HepG2 (cell line): Measurements from ENCODE around the gene RPS14. TPM values are rescaled to one million over a fixed set of nuclear protein-coding genes. Genes with fewer than 3 reads are reported as not detected.

Source experiments
- CENPX ChIP-seq: sonication (generic); formaldehyde crosslinking; IDR thresholded peaks from 2 replicates; pipeline ENCODE4 v1.9.0; 2021; ENCODE audit warnings: mild to moderate bottlenecking, missing genetic modification reagents, moderate library complexity
- E2F2 ChIP-seq: sonication (generic); formaldehyde crosslinking; IDR thresholded peaks from 2 replicates; pipeline ENCODE4 v1.4.0; 2020; ENCODE audit warnings: missing genetic modification reagents, borderline replicate concordance
- HHEX ChIP-seq: IDR thresholded peaks from 2 replicates; pipeline ENCODE4 v1.6.1; 2016; ENCODE audit warnings: control low read depth
- HNRNPUL1 ChIP-seq: fragments of 200-400 bp; formaldehyde crosslinking; IDR thresholded peaks from 2 replicates; pipeline ENCODE4 v1.6.1; 2017; ENCODE audit warnings: low read depth, mild to moderate bottlenecking, low read length, moderate library complexity
- HOXD1 ChIP-seq: sonication (generic); formaldehyde crosslinking; IDR thresholded peaks from 2 replicates; pipeline ENCODE4 v1.5.0; 2020; ENCODE audit warnings: missing genetic modification reagents
- KMT2B ChIP-seq: IDR thresholded peaks from 2 replicates; pipeline ENCODE4 v1.6.1; 2016; ENCODE audit warnings: missing genetic modification reagents, missing compliant biosample characterization
- NCOR1 ChIP-seq: fragments of 200-600 bp; sonication (generic); IDR thresholded peaks from 2 replicates; pipeline ENCODE4 v1.7.0; 2017; ENCODE audit warnings: antibody characterized with exemption, low read length, borderline replicate concordance
- NONO ChIP-seq, 2 experiments: fragments of 450-650 bp in 1 of 2; sonication (generic) in 1 of 2; formaldehyde crosslinking in 1 of 2; IDR thresholded peaks in 1 of 2; conservative IDR thresholded peaks in 1 of 2; 2 replicates each; pipeline versions ENCODE4 v1.6.1 to v1.8.0; 2017 to 2022; ENCODE audit warnings: mild to moderate bottlenecking in 1 of 2, missing genetic modification reagents in 1 of 2, moderate library complexity in 1 of 2
- NR2F2 ChIP-seq: IDR thresholded peaks from 2 replicates; pipeline ENCODE4 v1.6.1; 2012; ENCODE audit warnings: low read depth, inconsistent platforms, borderline replicate concordance
- RARG ChIP-seq: sonication (generic); formaldehyde crosslinking; IDR thresholded peaks from 2 replicates; pipeline ENCODE4 v1.4.0; 2020; ENCODE audit warnings: low read depth, mild to moderate bottlenecking, missing genetic modification reagents
- RNF219 ChIP-seq: sonication (generic); formaldehyde crosslinking; IDR thresholded peaks from 2 replicates; pipeline ENCODE4 v1.5.0; 2020; ENCODE audit warnings: mild to moderate bottlenecking, missing genetic modification reagents
- SMAD3 ChIP-seq: sonication (generic); formaldehyde crosslinking; IDR thresholded peaks from 2 replicates; pipeline ENCODE4 v1.4.0; 2020; ENCODE audit warnings: missing genetic modification reagents
- TBP ChIP-seq: sonication (generic); formaldehyde crosslinking; IDR thresholded peaks from 2 replicates; pipeline ENCODE4 v1.5.0; 2020; ENCODE audit warnings: missing genetic modification reagents
- TFAP4 ChIP-seq: sonication (generic); IDR thresholded peaks from 2 replicates; pipeline ENCODE4 v1.6.1; 2016; ENCODE audit warnings: low read depth, borderline replicate concordance
- THRA ChIP-seq: sonication (generic); formaldehyde crosslinking; IDR thresholded peaks from 2 replicates; pipeline ENCODE4 v1.4.0; 2020; ENCODE audit warnings: missing genetic modification reagents, borderline replicate concordance
- ZFP62 ChIP-seq: sonication (generic); formaldehyde crosslinking; IDR thresholded peaks from 2 replicates; pipeline ENCODE4 v1.4.0; 2020; ENCODE audit warnings: missing genetic modification reagents
- ZKSCAN8 ChIP-seq: IDR thresholded peaks from 2 replicates; pipeline ENCODE4 v1.6.1; 2016; ENCODE audit warnings: borderline replicate concordance, missing genetic modification reagents, missing compliant biosample characterization
- ZMAT3 ChIP-seq: sonication (generic); formaldehyde crosslinking; conservative IDR thresholded peaks from 2 replicates; pipeline ENCODE4 v1.7.0; 2021; ENCODE audit warnings: missing genetic modification reagents
- ZNF326 ChIP-seq: sonication (generic); formaldehyde crosslinking; IDR thresholded peaks from 2 replicates; pipeline ENCODE4 v1.4.0; 2020; ENCODE audit warnings: missing genetic modification reagents, borderline replicate concordance
- ZNF431 ChIP-seq: sonication (generic); formaldehyde crosslinking; IDR thresholded peaks from 2 replicates; pipeline ENCODE4 v1.9.0; 2022; ENCODE audit warnings: missing genetic modification reagents, low read depth, mild to moderate bottlenecking, borderline replicate concordance
- ZNF460 ChIP-seq: sonication (generic); formaldehyde crosslinking; IDR thresholded peaks from 2 replicates; pipeline ENCODE4 v1.5.1; 2020; ENCODE audit warnings: missing genetic modification reagents, mild to moderate bottlenecking, borderline replicate concordance
- ZNF614 ChIP-seq: IDR thresholded peaks from 2 replicates; pipeline ENCODE4 v1.6.1; 2018; ENCODE audit warnings: missing biosample characterization, missing genetic modification reagents, inconsistent platforms, borderline replicate concordance
- ZNF768 ChIP-seq: sonication (generic); formaldehyde crosslinking; IDR thresholded peaks from 2 replicates; pipeline ENCODE4 v1.4.0; 2020; ENCODE audit warnings: missing genetic modification reagents
- ZNF841 ChIP-seq: sonication (generic); formaldehyde crosslinking; IDR thresholded peaks from 2 replicates; pipeline ENCODE4 v1.8.1; 2023; ENCODE audit warnings: missing genetic modification reagents, borderline replicate concordance
- ZSCAN9 ChIP-seq: IDR thresholded peaks from 2 replicates; pipeline ENCODE4 v1.6.1; 2016; ENCODE audit warnings: borderline replicate concordance
- polyA plus RNA-seq, 8 experiments: library from polyadenylated mRNA; depleted of rRNA in 3 of 8; stranded (reverse) in 7 of 8; unstranded in 1 of 8; fragments of >200 nt; fragmentation: Illumina TruSeq in 4 of 8; extraction: Trizol in 4 of 8; gene quantifications; 2 replicates each; pipeline versions ENCODE4 v1.2.1 to v1.2.3, GENCODE V29; 2011 to 2016; ENCODE audit warnings: low read depth in 4 of 8, missing spikeins in 1 of 8, mixed read lengths in 1 of 8; ENCODE audit not compliant: insufficient read depth in 1 of 8
- total RNA-seq, 5 experiments: library from RNA; depleted of rRNA; stranded (reverse); fragments of >200 nt; fragmentation: Illumina TruSeq; extraction: Trizol; gene quantifications; 2 replicates each; pipeline ENCODE4 v1.2.3, GENCODE V29; 2016; ENCODE audit warnings: low read depth in 1 of 5

RPS14 gene
- total and polyA plus RNA-seq, 2 of the 13 experiments (the other 11 are each of a cell fraction or from before 2014, with no cell fraction given), result 2,116 to 3,295 TPM

- TF ChIP-seq ZFP62 (no peak), E2F2 (0 out of 2 replicates have a peak, but pooled peaks have one; percentile 12), SMAD3 (CRISPR knock-in tag) (no peak), ZMAT3 (CRISPR knock-in tag) (peak; percentile 89), ZNF460 (CRISPR knock-in tag) (peak; percentile 100), ZNF614 (CRISPR knock-in tag) (peak; percentile 86), NONO (IDR thresholded peaks at IDR 0.05) (no peak), NONO (CRISPR knock-in tag; conservative IDR thresholded peaks at IDR 0.05) (peak; percentile 86), KMT2B (CRISPR knock-in tag) (peak; percentile 68), RARG (CRISPR knock-in tag) (no peak), ZNF841 (CRISPR knock-in tag) (no peak), ZNF326 (no peak), HNRNPUL1 (no peak), TBP (CRISPR knock-in tag) (no peak), TFAP4 (no peak), HHEX (CRISPR knock-in tag) (no peak), ZNF768 (CRISPR knock-in tag) (peak; percentile 74), ZNF431 (CRISPR knock-in tag) (peak; percentile 89), HOXD1 (CRISPR knock-in tag) (0 out of 2 replicates have a peak, but pooled peaks have one; percentile 21), RNF219 (CRISPR knock-in tag) (no peak), ZSCAN9 (CRISPR knock-in tag) (peak; percentile 64; the same call in 1 of the 2 replicates), ZKSCAN8 (peak; percentile 80; the same call in 1 of the 2 replicates), CENPX (CRISPR knock-in tag) (no peak), THRA (CRISPR knock-in tag) (peak; percentile 47; the same call in 1 of the 2 replicates), NCOR1 (peak; percentile 79; the same call in 1 of the 2 replicates), NR2F2 (0 out of 2 replicates have a peak, but pooled peaks have one; percentile 60)
Observed at GRCh38 chr5:150449517-150450339, at the start of gene RPS14 (continued).
